Lung (tissue), 12 donors: Measurements from ENCODE around the gene NANS. TPM values are rescaled to one million over a fixed set of nuclear protein-coding genes. Genes with fewer than 3 reads are reported as not detected.

Experiments
- ATAC-seq: fragments of 200-7000 bp; cut with Tn5 transposase; one replicate; pipeline ENCODE4 v1.9.1; 2020; ENCODE audit warnings: moderate number of reproducible peaks; ENCODE audit not compliant: insufficient read depth, low FRiP score
- DNase-seq, 3 donors: peaks; one replicate each; pipeline ENCODE4 v3.0.0-alpha.2; 2013 to 2017
- H3K27ac ChIP-seq, 2 donors: one replicate each; pipeline ENCODE4 v1.5.1; 2013; ENCODE audit warnings: mild to moderate bottlenecking in 2 of 2, moderate library complexity in 2 of 2, control low read depth in 1 of 2, inconsistent platforms in 1 of 2, low read depth in 1 of 2, low read length in 1 of 2
- H3K27me3 ChIP-seq, 3 donors: one replicate each; pipeline ENCODE4 v1.5.1; 2013; ENCODE audit warnings: low read length in 2 of 3; ENCODE audit not compliant: control insufficient read depth in 3 of 3, insufficient read depth in 3 of 3
- H3K36me3 ChIP-seq, 4 donors: one replicate each; pipeline ENCODE4 v1.5.1; 2013; ENCODE audit warnings: low read length in 4 of 4, mild to moderate bottlenecking in 1 of 4, moderate library complexity in 1 of 4; ENCODE audit not compliant: control insufficient read depth in 4 of 4, insufficient read depth in 4 of 4
- H3K4me1 ChIP-seq, 5 donors: one replicate each; pipeline ENCODE4 v1.5.1; 2013; ENCODE audit warnings: low read length in 5 of 5, mild to moderate bottlenecking in 2 of 5, moderate library complexity in 1 of 5; ENCODE audit not compliant: control insufficient read depth in 5 of 5, insufficient read depth in 5 of 5
- H3K4me3 ChIP-seq: one replicate; pipeline ENCODE4 v1.5.1; 2013; ENCODE audit warnings: mild to moderate bottlenecking, control low read depth, moderate library complexity
- H3K9ac ChIP-seq, 2 donors: one replicate each; pipeline ENCODE4 v1.5.1; 2013; ENCODE audit warnings: low read length in 2 of 2, control low read depth in 1 of 2; ENCODE audit not compliant: insufficient read depth in 1 of 2
- H3K9me3 ChIP-seq, 4 donors: one replicate each; pipeline ENCODE4 v1.5.1; 2013; ENCODE audit warnings: low read length in 3 of 4, mild to moderate bottlenecking in 1 of 4, moderate library complexity in 1 of 4; ENCODE audit not compliant: control insufficient read depth in 4 of 4, insufficient read depth in 3 of 4
- CTCF ChIP-seq: IDR thresholded peaks from 2 replicates; pipeline ENCODE4 v1.5.1; 2012; ENCODE audit warnings: mild to moderate bottlenecking; ENCODE audit errors: control extremely low read depth, extremely low read depth
- WGBS, 2 donors: extraction: QIAGEN DNeasy Blood & Tissue Kit; methylation state at CpG; one replicate each; pipeline ENCODE4 v1.1.7; 2013; 5-methylcytosine and 5-hydroxymethylcytosine counted together
- polyA plus RNA-seq, 2 donors: library from polyadenylated mRNA; stranded (reverse); fragments of 200-250 nt; gene quantifications; one replicate each; pipeline ENCODE4 v1.2.1, GENCODE V29; 2013
- total RNA-seq, 2 donors: library from RNA; depleted of rRNA in 1 of 2; stranded (reverse); fragments of >200 nt in 1 of 2; gene quantifications; one replicate each; pipeline ENCODE4 v1.2.1, GENCODE V29; 2014 to 2021
- donor health status: control.
- donor health status: control.
- donor health status: Bipolar disorder and iron deficiency.
- donor health status: healthy.
- donor health status: DM: yes; HTN: yes; CAD: no.

Gene NANS
- total and polyA plus RNA-seq, 4 donors: 50.6 to 109 (median 74.4) TPM

GRCh38 chr9:98085058-98085457, 28.5 kb downstream of the NANS start:
- no peak for TF ChIP-seq CTCF
- DNase-seq: no peak
- no peak for ATAC-seq
- Histone ChIP-seq H3K27ac (no peak overlapping the region), H3K4me1 (peaks cover 0 to 3% (median 0%) of the 10 kb centered on the region in 5 donors), H3K4me3 (no peak overlapping the region), H3K9me3 (no peaks in the 10 kb centered on the region), H3K27me3 (no peaks in the 10 kb centered on the region), H3K9ac (no peak overlapping the region), H3K36me3 (peaks cover 5 to 35% (median 11%) of the 10 kb centered on the region in 4 donors)
- WGBS, 2 donors: 95 to 98% methylated on average over 4 of the region's 4 CpGs

GRCh38 chr9:98085944-98086343, 29.4 kb downstream of the NANS start:
- DNase-seq: peak in 1 of 3 donors; percentile 21
- ATAC-seq: no peak
- WGBS, 2 donors: 83 to 87% methylated on average over 7 of the region's 7 CpGs
- Histone ChIP-seq H3K27ac (no peak overlapping the region), H3K9ac (no peak overlapping the region), H3K36me3 (peaks cover 5 to 32% (median 10%) of the 10 kb centered on the region in 4 donors), H3K27me3 (no peaks in the 10 kb centered on the region), H3K9me3 (no peaks in the 10 kb centered on the region), H3K4me1 (peaks cover 0 to 2% (median 0%) of the 10 kb centered on the region in 5 donors), H3K4me3 (no peak overlapping the region)
- no peak for TF ChIP-seq CTCF

GRCh38 chr9:98086461-98086860, 29.9 kb downstream of the NANS start:
- Histone ChIP-seq H3K36me3 (peaks cover 2 to 26% (median 9%) of the 10 kb centered on the region in 4 donors), H3K9ac (no peak overlapping the region), H3K4me1 (peaks cover 0 to 2% (median 0%) of the 10 kb centered on the region in 5 donors), H3K9me3 (no peaks in the 10 kb centered on the region), H3K27me3 (no peaks in the 10 kb centered on the region), H3K27ac (no peak overlapping the region), H3K4me3 (no peak overlapping the region)
- no peak for DNase-seq
- no peak for ATAC-seq
- WGBS, 2 donors: 95% methylated on average over 4 of the region's 4 CpGs
- TF ChIP-seq CTCF: no peak
